ENCODE results near the gene MLPH.

DNA sequence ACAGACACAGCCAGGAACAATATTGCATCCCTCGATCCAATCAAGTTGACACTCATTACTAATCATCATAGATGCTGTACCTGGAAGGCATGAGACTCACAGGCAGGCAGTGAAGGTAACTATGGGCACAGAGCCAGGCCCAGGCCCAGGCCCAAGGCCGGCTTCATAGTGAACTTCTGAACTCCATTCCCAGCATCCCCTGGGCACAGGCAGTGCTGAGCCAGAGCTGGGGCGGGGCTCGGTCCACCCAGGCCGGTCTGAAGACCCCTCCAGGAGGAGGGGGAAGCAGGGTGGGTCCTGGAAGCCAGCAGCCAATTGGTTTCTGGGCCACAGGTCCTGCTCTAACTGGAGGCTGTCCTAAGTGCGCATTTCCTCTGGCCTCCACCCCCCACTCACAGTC, 37.6 kb downstream of the MLPH start:
- TF ChIP-seq MYC (IDR thresholded peaks at IDR 0.05; ENCODE audit: low read depth, low read length) (no peak), POLR2A (IDR thresholded peaks at IDR 0.05; ENCODE audit: extremely low read depth, insufficient read length) (no peak)
- TF ChIP-seq, protein P1, sequence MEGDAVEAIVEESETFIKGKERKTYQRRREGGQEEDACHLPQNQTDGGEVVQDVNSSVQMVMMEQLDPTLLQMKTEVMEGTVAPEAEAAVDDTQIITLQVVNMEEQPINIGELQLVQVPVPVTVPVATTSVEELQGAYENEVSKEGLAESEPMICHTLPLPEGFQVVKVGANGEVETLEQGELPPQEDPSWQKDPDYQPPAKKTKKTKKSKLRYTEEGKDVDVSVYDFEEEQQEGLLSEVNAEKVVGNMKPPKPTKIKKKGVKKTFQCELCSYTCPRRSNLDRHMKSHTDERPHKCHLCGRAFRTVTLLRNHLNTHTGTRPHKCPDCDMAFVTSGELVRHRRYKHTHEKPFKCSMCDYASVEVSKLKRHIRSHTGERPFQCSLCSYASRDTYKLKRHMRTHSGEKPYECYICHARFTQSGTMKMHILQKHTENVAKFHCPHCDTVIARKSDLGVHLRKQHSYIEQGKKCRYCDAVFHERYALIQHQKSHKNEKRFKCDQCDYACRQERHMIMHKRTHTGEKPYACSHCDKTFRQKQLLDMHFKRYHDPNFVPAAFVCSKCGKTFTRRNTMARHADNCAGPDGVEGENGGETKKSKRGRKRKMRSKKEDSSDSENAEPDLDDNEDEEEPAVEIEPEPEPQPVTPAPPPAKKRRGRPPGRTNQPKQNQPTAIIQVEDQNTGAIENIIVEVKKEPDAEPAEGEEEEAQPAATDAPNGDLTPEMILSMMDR (IDR thresholded peaks at IDR 0.05; ENCODE audit: low read depth, low read length) = no peak
- TF ChIP-seq, protein P2, sequence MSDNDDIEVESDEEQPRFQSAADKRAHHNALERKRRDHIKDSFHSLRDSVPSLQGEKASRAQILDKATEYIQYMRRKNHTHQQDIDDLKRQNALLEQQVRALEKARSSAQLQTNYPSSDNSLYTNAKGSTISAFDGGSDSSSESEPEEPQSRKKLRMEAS (IDR thresholded peaks at IDR 0.05; ENCODE audit: low read depth, low read length) = no peak

All from NB4 (cell line).